SK-N-SH treated with all-trans-retinoic acid at 6 μM for 48 hours (cell line): ENCODE data around the gene RNF167.

Source experiments
- ARNTL ChIP-seq: fragments of 450-650 bp; formaldehyde crosslinking; IDR thresholded peaks from 2 replicates; pipeline ENCODE4 v1.5.0; 2020; ENCODE audit warnings: low read depth, mild to moderate bottlenecking, moderate library complexity, borderline replicate concordance
- GLIS3 ChIP-seq: fragments of 250-450 bp; sonication (Bioruptor Pico); IDR thresholded peaks from 2 replicates; pipeline ENCODE4 v1.5.0; 2020; ENCODE audit warnings: mild to moderate bottlenecking, moderate library complexity
- PATZ1 ChIP-seq: fragments of 250-450 bp; sonication (Bioruptor Pico); IDR thresholded peaks from 2 replicates; pipeline ENCODE4 v1.8.0; 2020; ENCODE audit warnings: mild to moderate bottlenecking, moderate library complexity, borderline replicate concordance
- TSHZ2 ChIP-seq: fragments of 250-450 bp; sonication (Bioruptor Pico); IDR thresholded peaks from 2 replicates; pipeline ENCODE4 v1.5.0; 2020; ENCODE audit warnings: mild to moderate bottlenecking, moderate library complexity
- ZC3H10 ChIP-seq: fragments of 250-450 bp; sonication (Bioruptor Pico); IDR thresholded peaks from 2 replicates; pipeline ENCODE4 v1.5.1; 2021; ENCODE audit warnings: mild to moderate bottlenecking, moderate library complexity
- ZFP30 ChIP-seq: fragments of 450-650 bp; formaldehyde crosslinking; IDR thresholded peaks from 2 replicates; pipeline ENCODE4 v1.5.0; 2022; ENCODE audit warnings: mild to moderate bottlenecking, moderate library complexity
- ZNF70 ChIP-seq: fragments of 450-650 bp; formaldehyde crosslinking; IDR thresholded peaks from 2 replicates; pipeline ENCODE4 v1.5.0; 2020; ENCODE audit warnings: mild to moderate bottlenecking, moderate library complexity

GRCh38 chr17:4940555-4941318 is 669 bp downstream of the RNF167 start:
- no peak for TF ChIP-seq ARNTL (CRISPR knock-in tag)
- no peak for TF ChIP-seq ZNF70
- no peak for TF ChIP-seq PATZ1
- no peak for TF ChIP-seq TSHZ2 (CRISPR knock-in tag)
- TF ChIP-seq ZFP30 (CRISPR knock-in tag) = no peak
- no peak for TF ChIP-seq ZC3H10 (CRISPR knock-in tag)
- no peak for TF ChIP-seq GLIS3 (CRISPR knock-in tag)
